ENCODE measurements around the gene MAMDC4.

MAMDC4 gene

GRCh38 chr9:136885950-136886578 lies 33.9 kb downstream of the MAMDC4 start, which contains the start of gene TRAF2:
Gene TRAF2, plus strand, starts transcription at chr9:136886516. Its CDS starts 12,225 bp downstream, at chr9:136898741.
- TF ChIP-seq CTCF (IDR thresholded peaks at IDR 0.05) = no peak
- no peak for TF ChIP-seq ZFX (IDR thresholded peaks at IDR 0.05; ENCODE audit: borderline replicate concordance)
- H3K27ac ChIP-seq = peak within 1 kb of the TSS; percentile 82

GRCh38 chr9:136886610-136887597 lies 34.8 kb downstream of the MAMDC4 start:
- peak overlapping the region; percentile 82 for H3K27ac ChIP-seq
- no peak for TF ChIP-seq CTCF (IDR thresholded peaks at IDR 0.05)
- TF ChIP-seq ZFX (IDR thresholded peaks at IDR 0.05; ENCODE audit: borderline replicate concordance) = no peak

- TF ChIP-seq CTCF (IDR thresholded peaks at IDR 0.05) = no peak
- TF ChIP-seq ZFX (IDR thresholded peaks at IDR 0.05; ENCODE audit: borderline replicate concordance) = no peak
- no peak overlapping the region for H3K27ac ChIP-seq
Observed at GRCh38 chr9:136888454-136888853, 36.3 kb downstream of the MAMDC4 start.

- no peak overlapping the region for H3K27ac ChIP-seq
- TF ChIP-seq ZFX (IDR thresholded peaks at IDR 0.05; ENCODE audit: borderline replicate concordance) = no peak
Observed at GRCh38 chr9:136889858-136890257, 37.7 kb downstream of the MAMDC4 start.

GRCh38 chr9:136890661-136891060 lies 38.5 kb downstream of the MAMDC4 start:
- TF ChIP-seq ZFX (IDR thresholded peaks at IDR 0.05; ENCODE audit: borderline replicate concordance) (no peak), CTCF (IDR thresholded peaks at IDR 0.05) (no peak)
- H3K27ac ChIP-seq = no peak overlapping the region

- H3K27ac ChIP-seq = no peak overlapping the region
- TF ChIP-seq ZFX (IDR thresholded peaks at IDR 0.05; ENCODE audit: borderline replicate concordance) (no peak), CTCF (IDR thresholded peaks at IDR 0.05) (no peak)
Observed at GRCh38 chr9:136896027-136896426, 43.9 kb downstream of the MAMDC4 start.

- H3K27ac ChIP-seq = no peak overlapping the region
- TF ChIP-seq CTCF (IDR thresholded peaks at IDR 0.05) (no peak), ZFX (IDR thresholded peaks at IDR 0.05; ENCODE audit: borderline replicate concordance) (no peak)
Observed at GRCh38 chr9:136898483-136899100, 46.4 kb downstream of the MAMDC4 start.

Measured in 22Rv1 (cell line).